GM19395 (cell line): Measurements from ENCODE around the gene NUMBL.

Source experiments
- ATAC-seq: cut with Tn5 transposase; IDR thresholded peaks from one replicate; pipeline ENCODE4 v1.9.1; 2021; ENCODE audit warnings: mild to moderate bottlenecking, moderate library complexity; ENCODE audit not compliant: unreplicated experiment

NUMBL gene

DNA sequence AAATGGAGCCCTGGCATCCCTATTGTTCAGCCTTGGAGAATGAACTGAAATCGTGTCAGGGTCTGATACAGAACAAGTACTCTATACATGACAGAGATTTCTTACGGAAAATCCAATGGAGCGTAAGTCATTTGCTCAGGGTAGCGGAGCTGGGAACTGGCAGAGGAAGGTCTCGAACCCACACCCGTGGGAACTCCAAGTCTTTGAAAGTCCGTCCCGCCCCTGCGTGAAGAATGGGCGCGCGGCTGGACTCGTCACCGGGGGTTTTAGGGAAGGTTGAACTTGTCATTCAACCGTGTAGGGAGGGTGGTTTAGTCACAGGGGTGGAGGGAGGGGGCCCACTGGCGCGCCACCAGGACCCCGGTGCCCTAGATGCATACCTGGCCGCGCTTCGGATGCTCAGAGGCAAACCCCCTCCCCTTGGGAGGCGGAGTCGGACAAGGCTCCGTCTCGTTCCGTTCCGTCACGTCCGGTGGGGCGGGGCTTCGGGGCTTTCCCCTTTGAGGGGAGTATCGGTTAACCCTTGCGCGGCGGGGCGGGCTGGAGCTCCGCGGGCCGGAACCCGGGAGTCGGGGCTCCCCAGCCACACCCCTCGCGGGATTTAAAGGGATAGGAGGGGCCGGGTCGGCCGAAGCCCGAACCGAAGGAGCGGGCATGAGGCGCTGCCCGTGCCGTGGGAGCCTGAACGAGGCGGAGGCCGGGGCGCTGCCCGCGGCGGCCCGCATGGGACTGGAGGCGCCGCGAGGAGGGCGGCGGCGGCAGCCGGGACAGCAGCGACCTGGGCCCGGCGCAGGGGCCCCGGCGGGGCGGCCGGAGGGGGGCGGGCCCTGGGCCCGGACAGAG is 26.3 kb upstream of the NUMBL start, which contains the start of the genes COQ8B and ITPKC:
Gene COQ8B, minus strand, starts transcription at position 405 of the 843 bp plus-strand sequence. CDS start 2,254 bp downstream, outside the sequence.
Gene ITPKC, plus strand, starts transcription at position 631 of the 843 bp plus-strand sequence. Its CDS starts 24 bp downstream, at position 655.
- peak; percentile 71 for ATAC-seq

DNA sequence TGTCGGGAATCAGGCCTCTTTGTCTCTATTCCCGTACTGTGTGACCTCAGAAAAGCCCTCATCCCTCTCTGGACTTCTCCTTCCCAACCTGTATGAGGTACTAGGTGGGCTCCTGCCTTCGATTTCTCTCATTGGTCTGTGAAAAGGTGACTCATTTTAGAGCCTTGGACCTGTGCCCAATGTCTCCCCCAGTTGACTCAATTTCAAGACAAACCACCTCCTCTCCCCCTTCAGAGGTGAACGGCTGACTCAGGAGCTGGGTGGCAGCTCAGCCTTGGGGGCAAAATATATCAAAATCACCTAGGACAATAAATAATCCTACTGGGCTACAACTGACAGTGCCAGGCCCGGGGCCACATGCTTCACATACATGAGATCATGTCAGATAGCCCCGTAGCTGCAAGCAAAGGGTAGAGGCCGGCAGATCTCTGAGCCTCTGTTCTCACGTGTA is 25.6 kb upstream of the NUMBL start:
- ATAC-seq: no peak

DNA sequence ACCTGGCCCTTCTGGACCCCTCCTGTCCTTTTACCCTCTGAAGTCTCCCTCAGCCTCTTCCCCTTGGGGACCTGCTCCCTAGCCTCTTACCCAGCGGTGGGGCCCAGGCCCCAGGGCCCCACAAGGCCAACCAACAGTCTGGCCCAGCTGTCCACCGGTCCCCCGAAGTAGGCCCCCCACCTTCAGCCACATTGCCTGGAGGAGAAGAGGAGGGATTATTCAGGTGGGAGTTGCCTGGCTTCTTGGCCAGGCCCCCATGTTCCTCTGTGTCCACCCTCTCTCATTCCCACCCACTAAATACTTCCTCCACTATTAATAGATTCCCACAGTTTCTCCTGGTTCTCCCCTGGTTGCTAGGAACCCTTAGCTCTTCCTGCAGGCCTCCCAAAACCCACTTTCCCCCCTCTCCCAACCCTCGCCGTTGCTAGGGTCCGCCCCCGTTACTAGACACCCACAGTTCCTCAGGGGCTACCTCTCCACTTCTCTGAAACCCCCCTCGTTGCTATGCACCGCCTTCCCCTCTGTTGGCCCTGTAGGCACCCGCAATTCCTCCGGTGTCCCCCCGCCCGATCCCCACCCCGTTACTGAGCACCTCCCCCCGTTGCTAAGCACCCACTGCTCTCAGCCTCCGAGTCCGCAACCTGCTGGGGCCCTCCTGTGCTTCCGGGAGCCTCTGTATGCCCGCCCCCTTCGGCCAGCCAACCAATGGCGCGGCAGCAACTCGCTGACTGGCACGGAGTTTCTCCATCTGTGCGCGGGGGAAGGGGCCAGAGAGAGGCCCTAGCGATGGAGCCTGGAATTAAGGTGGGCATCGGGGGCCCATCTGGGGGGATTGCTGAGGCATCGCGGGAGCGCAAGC is 24.2 kb upstream of the NUMBL start:
- peak; percentile 50 for ATAC-seq

DNA sequence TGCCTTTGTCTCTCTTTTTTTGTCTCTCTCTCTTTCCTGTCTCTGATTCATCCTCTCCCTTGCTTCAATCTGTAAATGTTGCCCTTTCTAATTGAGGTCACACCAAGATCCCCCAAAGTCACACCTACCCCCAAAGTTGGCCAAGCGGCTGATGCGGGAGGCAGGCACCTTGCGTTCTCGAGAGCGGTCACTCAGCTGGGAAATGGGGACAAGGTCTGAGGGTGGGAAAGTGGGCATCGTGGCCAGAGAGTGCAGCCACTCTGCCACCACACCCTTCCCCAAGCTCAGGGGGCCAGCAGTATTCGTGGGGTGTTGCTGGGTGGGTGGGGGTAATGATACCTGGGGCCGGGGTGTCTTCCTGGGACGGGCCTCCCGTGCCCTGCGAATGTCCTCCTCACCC is 23.5 kb upstream of the NUMBL start:
- ATAC-seq: no peak

DNA sequence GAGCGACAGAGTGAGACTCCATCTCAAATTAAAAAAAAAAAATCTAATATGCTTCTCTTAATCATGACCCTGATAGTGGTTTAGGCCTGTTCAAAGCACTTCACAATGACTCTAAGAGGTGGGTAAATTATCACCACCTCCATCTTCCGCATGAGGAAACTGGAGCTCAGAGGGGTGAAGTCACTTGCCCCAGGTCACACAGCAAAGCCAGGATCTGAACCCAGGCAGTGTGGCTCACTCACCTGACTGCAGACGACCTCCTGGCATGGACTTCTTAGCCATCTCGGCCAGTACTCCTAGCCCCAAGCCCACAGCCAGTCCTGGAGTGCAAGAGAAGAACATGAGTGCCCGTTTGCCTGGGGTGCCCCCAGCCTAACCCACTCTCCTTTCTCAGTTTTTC is 19.4 kb upstream of the NUMBL start:
- no peak for ATAC-seq

DNA sequence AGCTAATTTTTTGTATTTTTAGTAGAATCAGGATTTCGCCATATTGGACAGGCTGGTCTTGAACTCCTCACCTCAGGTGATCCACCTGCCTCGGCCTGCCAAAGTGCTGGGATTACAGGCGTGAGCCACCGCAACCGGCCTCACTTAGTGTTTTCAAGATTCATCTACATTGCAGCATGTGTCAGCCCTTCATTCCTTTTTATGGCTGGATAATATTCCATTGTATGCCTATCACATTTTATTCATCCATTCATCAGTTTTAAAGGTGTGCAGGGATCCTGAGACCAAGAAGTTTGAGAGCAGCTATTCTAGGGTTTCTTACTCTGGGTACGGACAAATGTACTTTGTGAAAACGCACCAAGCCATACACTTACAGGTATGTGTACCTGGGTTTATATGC is 17.2 kb upstream of the NUMBL start:
- no peak for ATAC-seq

DNA sequence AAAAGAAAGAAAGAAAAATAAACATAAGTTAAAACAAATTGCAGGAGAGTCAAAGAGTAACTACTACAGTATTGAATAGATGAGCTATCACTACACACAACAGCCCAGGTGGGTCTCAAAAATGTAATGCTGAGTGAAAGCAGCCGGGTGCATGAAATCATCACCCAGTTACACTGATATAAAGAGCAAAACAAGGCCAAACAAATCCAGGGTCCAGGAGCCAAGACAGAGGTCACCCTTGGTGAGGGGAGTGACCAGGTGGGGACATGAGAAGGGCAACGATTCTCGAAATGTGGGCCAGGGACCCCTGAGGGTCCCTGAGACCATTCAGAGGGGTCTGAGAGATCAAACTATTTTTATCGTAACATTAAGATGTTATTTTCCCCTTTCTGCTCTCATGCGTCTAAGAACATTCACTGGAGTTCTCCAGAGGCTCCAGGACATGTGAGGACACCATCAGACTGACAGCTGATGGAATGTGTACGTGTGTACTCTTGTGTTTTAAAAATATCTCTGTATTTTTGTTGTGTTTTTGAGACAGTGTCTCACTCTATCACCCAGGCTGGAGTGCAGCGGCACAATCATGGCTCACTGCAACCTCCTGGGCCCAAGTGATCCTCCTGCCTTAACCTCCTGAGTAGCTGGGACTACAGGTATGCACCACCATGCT is 15.6 kb upstream of the NUMBL start:
- no peak for ATAC-seq

DNA sequence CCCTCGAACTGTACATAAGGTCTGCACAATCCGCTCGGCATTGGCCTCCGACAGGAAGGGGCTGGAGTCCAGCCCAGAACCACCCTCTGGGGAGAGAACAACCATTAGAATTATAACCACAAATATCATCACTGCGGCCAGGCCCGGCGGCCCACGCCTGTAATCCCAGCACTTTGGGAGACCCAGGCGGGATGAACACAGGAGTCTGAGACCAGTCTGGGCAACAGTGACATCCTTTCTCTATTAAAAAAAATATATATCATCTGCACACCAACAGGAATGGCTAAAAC is 14.9 kb upstream of the NUMBL start:
- ATAC-seq: no peak

DNA sequence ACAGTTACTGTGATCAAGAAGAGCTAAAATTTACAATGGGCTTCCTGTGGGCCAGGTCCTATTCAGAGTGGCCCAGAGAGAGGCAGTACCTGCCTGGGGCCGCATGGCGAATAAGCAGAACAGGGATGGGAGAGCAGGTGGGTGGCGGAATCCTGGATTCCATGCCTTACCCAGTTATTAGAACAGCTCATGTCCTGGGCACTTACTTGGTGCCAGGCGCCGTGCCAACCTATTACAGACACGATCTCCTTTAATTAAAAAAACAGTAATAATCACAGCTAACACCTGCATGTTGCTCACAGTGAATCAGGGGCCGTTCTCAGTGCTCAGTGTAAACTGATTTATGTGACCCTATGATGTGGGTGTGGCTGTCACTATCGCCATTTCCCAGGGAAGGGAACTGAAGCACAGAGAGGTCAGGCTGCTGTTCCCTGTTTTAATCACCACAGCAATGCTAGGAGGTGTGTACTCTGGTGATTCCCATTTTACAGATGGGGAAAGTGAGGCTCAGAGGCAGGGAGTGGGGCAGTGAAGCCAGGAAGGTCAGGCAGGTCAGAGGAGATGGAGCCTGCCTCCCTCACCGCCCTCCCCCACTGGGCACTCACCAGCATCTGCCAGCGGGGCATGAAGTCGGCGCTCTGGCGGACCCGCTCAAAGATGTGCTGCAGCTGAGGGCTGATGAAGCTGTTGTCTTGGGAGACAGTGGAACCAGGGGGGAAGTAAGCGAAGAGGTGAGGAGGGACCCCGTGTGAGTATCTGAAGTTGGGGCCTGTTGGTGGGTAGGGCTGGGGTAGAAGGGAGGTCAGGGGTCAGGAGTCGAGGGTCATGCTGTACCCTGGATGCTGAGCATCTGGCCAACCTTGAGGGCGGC is 14.3 kb upstream of the NUMBL start:
- no peak for ATAC-seq

DNA sequence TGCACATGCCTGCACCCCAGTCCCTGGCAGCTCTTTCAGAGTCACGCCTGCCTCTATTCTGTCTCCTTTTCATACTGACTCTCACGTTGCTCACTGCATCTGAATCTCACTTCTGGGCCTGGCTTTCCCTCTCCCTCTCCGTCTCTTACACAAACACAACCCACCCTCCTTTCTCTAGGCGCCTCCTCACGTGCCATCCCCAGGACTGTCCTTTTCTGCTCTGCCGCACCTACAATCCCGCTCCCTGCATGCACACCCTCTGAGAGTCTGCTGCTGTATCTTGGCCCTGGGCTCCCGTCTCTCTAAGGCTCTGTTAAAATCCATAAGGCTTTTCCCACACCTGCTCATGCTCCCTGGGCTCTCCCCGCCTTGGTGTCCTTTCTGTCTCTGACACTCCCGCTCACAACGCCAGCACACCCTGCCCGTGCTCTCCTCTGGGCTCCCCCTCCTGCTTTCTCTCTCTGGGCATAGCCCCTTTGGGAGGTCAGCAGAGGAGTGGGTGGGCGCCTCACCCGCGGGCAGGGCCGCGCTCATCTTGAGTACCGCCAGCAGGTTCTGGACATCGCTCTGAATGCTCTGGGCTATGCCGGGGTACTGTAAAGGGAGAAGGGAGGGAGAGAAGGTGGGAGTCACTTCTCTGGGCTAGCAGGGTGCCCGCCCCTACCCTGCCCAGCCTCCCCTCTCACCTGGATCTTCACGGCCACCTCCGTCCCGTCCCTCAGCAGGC is 12.7 kb upstream of the NUMBL start:
- no peak for ATAC-seq

DNA sequence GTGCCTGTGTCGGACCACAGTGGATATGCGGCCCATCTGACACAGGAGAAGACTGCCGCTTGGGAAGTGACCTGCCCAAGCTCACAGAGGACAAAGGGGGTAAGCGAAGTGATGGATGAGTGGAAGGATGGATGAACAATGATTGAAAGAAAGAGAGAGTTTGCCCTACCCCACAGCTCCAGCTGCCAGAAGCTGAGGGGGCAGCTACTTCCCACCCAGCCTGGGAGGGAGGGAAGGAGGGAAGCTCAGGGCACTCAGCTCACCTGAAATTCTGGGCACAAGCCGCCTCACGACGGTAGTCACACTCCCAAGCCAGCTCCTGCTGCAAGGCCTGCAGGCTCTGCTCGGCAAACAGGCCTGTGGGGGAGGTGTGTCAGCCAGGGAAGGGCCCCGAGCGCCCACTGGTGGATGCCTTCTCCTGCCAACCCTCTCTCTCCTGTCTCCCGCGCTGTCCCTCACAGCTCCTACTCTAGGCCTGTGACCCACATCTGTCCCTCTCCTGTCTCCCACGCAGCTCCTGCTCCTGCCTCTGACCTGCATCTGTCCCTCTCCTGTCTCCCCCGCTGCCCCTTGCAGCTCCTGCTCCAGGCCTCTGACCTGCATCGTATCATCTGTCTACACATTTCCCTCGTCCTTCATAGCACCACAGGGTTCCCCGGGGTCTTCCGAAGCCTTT is 12.0 kb upstream of the NUMBL start:
- no peak for ATAC-seq

DNA sequence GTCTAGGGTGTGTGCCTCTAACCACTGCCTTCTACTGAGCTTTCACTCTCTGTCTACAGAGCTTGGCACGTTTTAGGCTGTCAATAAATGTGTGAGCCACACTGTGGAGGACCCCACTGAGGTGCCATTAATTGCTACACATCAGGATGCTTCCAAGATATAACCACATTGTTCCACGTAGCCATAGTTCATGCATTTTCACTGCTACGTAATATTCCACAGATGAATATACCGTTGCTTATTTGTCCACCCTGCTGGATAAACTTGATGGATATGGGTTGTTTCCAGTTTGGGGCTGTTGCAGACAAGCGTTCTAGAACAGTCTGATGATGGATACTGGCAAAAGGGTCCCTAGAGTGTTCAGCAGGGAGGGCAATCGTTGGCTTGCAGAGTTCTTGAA is 11.3 kb upstream of the NUMBL start:
- no peak for ATAC-seq

DNA sequence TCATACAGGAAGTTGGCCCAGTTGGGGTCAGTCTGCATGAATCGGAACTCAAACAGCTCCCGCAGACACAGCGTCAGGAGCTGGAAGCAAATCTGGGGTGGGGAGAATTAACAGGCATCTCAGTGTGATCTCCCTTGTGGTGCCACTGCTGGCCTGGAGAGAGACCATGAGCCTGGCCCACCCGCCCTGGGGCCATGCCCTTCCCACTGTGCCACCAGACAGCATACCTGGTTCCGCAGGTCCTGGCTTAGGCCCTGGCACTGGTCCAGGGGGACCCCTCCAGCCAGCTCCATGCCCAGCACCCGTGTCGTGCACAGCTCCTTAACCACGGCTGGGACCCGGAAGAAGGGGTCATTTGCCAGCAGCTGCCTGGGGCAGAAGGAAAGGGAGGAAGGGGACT is 9.6 kb upstream of the NUMBL start:
- ATAC-seq: no peak

DNA sequence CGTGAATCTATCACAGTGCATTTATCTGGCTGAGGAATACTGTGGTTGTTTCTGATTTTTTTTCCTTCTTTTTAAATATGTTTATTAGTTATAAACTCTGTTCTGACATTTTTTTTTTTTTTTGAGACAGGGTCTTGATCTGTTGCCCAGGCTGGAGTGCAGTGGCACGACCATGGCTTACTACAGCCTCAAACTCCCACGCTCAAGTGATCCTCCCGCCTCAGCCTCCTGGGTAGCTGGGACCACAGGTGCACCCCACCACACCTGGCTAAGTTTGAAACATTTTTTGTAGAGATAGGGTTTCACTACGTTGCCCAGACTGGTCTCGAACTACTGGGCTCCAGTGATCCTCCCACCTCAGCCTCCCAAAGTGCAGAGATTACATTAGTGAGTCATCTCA is 6.6 kb upstream of the NUMBL start:
- ATAC-seq: no peak

DNA sequence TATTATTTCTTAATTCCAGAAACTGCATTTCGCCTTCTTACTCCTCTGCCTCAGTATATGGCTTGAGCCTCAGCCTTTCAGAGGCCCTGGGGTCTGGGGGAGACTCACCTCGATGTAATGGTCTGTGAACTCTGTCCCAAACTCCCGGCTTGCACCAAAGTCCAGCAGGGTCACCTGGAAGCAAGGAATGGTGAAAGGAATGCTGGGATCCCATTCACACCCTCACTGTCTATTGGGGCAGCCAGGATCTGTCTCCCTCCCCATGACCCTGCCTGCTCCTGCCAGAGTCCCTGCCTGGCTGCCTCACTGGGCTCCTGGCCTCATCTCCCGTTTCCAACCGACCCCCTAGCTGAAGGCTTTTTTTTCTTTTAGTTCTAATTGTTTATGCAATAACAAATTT is 5.4 kb upstream of the NUMBL start:
- no peak for ATAC-seq

DNA sequence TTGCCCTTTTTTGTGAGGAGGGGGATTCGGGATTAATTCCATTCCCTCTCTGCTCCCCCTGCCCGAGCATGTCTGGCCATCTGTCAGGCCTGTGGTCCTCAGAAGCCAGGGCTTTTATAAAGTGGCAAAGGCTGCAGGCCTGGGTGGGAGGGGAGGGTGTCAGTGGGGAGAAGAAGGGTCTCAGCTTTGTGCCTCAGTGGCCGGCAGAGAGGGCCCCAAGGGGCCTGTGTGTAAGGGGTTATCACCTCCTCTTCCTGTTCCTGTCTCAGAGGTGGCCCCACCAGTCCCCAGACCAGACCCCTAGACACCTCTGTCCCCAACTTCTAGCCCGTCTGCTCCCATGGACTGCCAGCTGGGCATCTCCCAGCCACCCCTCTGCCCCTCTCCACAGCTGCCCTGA is 3.4 kb upstream of the NUMBL start:
- ATAC-seq: no peak

DNA sequence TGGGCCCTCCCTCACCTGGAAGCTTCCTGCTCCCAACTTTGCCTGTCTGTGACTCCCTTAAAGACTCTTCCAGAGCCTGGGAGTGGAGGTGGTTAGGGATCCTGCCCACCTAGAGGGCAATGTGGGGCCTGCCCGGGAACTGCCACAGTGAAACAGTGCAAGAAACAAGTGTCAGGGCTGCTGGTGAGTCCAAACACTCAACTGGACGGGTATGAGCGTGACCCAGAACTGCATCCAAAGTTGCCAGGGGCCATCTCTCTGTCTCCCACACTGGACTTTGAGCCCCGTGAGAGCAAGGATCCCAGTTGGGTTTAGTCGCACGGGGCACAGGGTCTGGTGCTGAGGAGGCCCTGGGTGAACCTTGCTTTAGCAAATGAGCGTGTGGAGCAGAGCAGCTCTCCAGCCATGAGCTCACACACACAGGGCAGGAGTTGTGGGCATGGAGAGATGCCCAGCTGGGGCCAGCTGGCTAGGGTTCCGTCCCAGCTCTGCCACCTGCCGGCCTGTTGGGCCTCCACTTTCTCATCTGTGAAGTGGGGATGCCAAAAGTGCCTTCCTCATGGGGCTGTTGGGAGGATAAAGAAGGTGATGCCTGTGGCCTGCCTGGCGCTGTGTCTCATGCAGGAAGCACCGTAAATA is 2.8 kb upstream of the NUMBL start:
- no peak for ATAC-seq

DNA sequence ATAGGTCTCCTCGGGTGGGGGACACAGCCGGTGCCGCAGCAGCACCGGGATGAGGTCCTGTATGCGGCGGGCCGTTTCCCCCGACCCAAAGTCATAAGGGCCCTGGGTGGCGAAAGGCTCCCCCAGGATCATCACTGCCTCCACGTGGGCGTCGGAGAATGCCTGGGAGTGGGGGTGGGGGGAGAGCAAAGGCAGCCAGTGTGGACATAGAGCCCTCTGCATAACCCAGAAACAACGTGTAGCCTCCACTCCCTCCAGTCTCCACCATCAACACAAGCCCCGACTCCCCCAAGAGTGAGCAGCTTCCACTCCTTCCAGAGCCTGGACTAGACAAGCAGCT is 1.7 kb upstream of the NUMBL start:
- no peak for ATAC-seq
